GM21576 (cell line): Measurements from ENCODE around the gene HHLA2.

ENCODE experiments used
- ATAC-seq: cut with Tn5 transposase; IDR thresholded peaks from one replicate; pipeline ENCODE4 v1.9.1; 2021; ENCODE audit warnings: mild to moderate bottlenecking, moderate library complexity; ENCODE audit not compliant: unreplicated experiment

The HHLA2 gene

DNA sequence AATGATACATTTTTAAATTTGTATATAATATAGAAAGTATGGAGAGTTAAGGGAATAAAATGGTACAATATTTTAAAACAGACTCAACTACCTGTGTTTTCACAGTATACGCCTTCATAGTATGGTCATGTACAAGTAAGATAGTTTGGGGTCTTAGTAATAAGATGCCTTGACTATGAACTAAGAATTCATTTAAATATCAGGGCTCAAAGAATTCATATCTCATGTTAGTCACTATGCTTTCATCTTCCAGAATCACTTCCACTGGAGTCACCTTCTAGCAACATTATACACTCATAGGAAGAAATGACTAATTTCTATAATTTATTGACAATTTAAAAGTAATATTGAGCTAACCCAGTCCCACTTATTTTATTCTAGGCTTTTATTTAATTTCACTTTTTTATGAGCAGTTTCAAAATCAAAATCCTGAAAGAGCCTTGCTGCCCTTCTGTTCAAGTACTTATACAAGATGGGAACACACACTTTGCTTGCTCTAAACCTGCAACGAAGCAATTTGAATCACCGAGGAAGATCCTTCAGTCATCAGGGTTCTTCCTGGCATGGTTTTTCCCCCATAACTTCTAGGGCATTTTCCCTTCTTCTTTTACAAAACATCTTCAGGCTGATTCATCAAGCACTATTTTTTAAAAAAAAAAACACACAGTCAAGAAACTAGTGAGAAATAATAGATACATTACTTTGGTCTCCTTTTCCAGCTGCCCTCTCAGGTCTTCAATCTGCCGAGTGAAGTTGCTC is 119.9 kb downstream of the HHLA2 start:
- ATAC-seq: no peak

- ATAC-seq: no peak
Measured at GRCh38 chr3:108420926-108421325, 124.6 kb downstream of the HHLA2 start.
